Heart left ventricle (tissue), 13 donors: ENCODE data around the gene KCNH8.

Source experiments
- CTCF ChIP-seq, 12 donors: fragments of 200-600 bp; sonication (generic) in 4 of 12; IDR thresholded peaks; one replicate each; pipeline versions ENCODE4 v1.5.0 to v1.8.0; 2018 to 2022; ENCODE audit warnings: antibody characterized with exemption in 12 of 12, mild to moderate bottlenecking in 5 of 12
- POLR2A ChIP-seq, 2 donors: fragments of 450-650 bp; IDR thresholded peaks; one replicate each; pipeline ENCODE4 v1.6.1; 2017; ENCODE audit warnings: antibody characterized with exemption in 2 of 2, mild to moderate bottlenecking in 2 of 2, moderate library complexity in 2 of 2
- donor health status: ischemic (EF 13 %, LVEDD 7.1; RV severe dilation, severe dysfunction).
- donor health status: DM: no; HTN: yes; CAD: no.
- donor health status: DM: no; HTN: no; CAD: no.
- donor health status: ischemic (EF 25% LVEDD 6.9; RV normal size, moderate dysfunction).
- donor health status: ischemic (EF 25% LVEDD 5.7; RV mildly dilated, moderate dysfunction).
- donor health status: ischemic (EF 35%, LVEDD 5.7; RV mildly dilated, moderate dysfunction).
- donor health status: nonischemic (EF 11% LVEDD 7.7; RV severe dilation, severe dysfunction).
- donor health status: DM: yes; HTN: yes; CAD: no.
- donor health status: PGD.
- donor health status: ischemic (EF 29% LVEDD 5.4; RV normal size, mild dysfunction).
- donor health status: nonischemic (EF 23%, LVEDD 6.1; RV moderate dilation, normal function).

DNA sequence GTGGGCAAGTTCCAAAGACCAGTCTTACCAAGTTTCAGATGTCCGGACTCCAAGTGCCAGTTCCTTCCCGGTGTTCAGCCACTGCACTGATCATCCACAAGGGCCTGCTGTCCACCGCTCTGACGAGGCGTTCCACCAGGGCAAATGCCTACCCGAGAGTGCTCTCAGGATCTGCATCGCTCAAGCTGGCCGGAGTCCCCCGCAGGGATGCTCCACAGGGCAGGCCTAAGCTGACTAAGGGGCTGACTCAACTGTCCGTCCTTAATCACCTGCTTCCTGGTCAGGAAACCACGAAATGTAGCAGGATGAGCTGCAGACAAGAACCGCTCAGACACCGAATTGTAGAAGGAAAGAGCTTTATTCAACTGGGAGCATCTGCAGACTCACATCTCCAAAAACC, 341.6 kb downstream of the KCNH8 start:
- no peak for TF ChIP-seq CTCF (IDR thresholded peaks at IDR 0.05)
- TF ChIP-seq POLR2A (IDR thresholded peaks at IDR 0.05): no peak
